MCF 10A (cell line): Measurements from ENCODE around the gene COL1A2. TPM values are rescaled to one million over a fixed set of nuclear protein-coding genes. Genes with fewer than 3 reads are reported as not detected.
A peak's percentile ranks its signal among the peaks of the same experiment; 100 is the strongest.

Source experiments
- BruUV-seq: library from RNA; stranded (reverse); fragments of 400-500 nt; replicated peaks from 2 replicates; lab custom pipeline; 2021; lab: Mats Ljungman, UMichigan
- CTCF ChIA-PET: fragments of 300-600 bp; sonication (Branson Sonifier 250); formaldehyde crosslinking; extraction: SDS; loops from one replicate; lab custom pipeline; 2021; ENCODE audit warnings: antibody characterized with exemption, inconsistent platforms; lab: Yijun Ruan, JAX
- POLR2A ChIA-PET: fragments of 300-600, 350-650 bp; sonication (Branson Sonifier 250); formaldehyde crosslinking; extraction: SDS; loops from one replicate; lab custom pipeline; 2020; ENCODE audit warnings: antibody characterized with exemption, inconsistent platforms; lab: Yijun Ruan, JAX
- DNase-seq: peaks from one replicate; pipeline ENCODE4 v3.0.0-alpha.2; 2018; ENCODE audit not compliant: unreplicated experiment
- H3K27ac Mint-ChIP-seq: one replicate; pipeline ENCODE4 v1.8.0; 2022; ENCODE audit warnings: mild to moderate bottlenecking, low read depth, mixed read lengths; ENCODE audit not compliant: unreplicated experiment
- H3K27me3 Mint-ChIP-seq: one replicate; pipeline ENCODE4 v1.8.0; 2022; ENCODE audit warnings: mixed read lengths; ENCODE audit not compliant: insufficient read depth, unreplicated experiment
- H3K36me3 Mint-ChIP-seq: one replicate; pipeline ENCODE4 v1.8.0; 2022; ENCODE audit warnings: mild to moderate bottlenecking, moderate library complexity, mixed read lengths; ENCODE audit not compliant: insufficient read depth, unreplicated experiment
- H3K4me1 Mint-ChIP-seq: one replicate; pipeline ENCODE4 v1.8.0; 2022; ENCODE audit warnings: mixed read lengths; ENCODE audit not compliant: insufficient read depth, unreplicated experiment
- H3K4me3 Mint-ChIP-seq: one replicate; pipeline ENCODE4 v1.8.0; 2022; ENCODE audit warnings: mild to moderate bottlenecking, moderate library complexity, mixed read lengths; ENCODE audit not compliant: unreplicated experiment
- H3K9me3 Mint-ChIP-seq: one replicate; pipeline ENCODE4 v1.8.0; 2022; ENCODE audit warnings: mixed read lengths; ENCODE audit not compliant: unreplicated experiment
- intact Hi-C: fragments of 100-400 bp; cut with micrococcal nuclease; formaldehyde crosslinking; loops from 2 replicates; pipeline ENCODE4 v1.14.1; 2022
- total RNA-seq: library from RNA; stranded (reverse); gene quantifications from 2 replicates; pipeline ENCODE4 v1.2.3, GENCODE V29; 2022
- TF ChIP-seq, protein P1 (sequence below): fragments of 200-600 bp; IDR thresholded peaks from one replicate; pipeline ENCODE4 v1.8.0; 2022; ENCODE audit warnings: antibody characterized with exemption, mild to moderate bottlenecking; ENCODE audit not compliant: unreplicated experiment

COL1A2 gene
- total RNA-seq, 1 experiment from 2014 or later: not detected

- TF ChIP-seq, protein P1, sequence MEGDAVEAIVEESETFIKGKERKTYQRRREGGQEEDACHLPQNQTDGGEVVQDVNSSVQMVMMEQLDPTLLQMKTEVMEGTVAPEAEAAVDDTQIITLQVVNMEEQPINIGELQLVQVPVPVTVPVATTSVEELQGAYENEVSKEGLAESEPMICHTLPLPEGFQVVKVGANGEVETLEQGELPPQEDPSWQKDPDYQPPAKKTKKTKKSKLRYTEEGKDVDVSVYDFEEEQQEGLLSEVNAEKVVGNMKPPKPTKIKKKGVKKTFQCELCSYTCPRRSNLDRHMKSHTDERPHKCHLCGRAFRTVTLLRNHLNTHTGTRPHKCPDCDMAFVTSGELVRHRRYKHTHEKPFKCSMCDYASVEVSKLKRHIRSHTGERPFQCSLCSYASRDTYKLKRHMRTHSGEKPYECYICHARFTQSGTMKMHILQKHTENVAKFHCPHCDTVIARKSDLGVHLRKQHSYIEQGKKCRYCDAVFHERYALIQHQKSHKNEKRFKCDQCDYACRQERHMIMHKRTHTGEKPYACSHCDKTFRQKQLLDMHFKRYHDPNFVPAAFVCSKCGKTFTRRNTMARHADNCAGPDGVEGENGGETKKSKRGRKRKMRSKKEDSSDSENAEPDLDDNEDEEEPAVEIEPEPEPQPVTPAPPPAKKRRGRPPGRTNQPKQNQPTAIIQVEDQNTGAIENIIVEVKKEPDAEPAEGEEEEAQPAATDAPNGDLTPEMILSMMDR: no peak
- no TSS peak for BruUV-seq
- Mint-ChIP-seq H3K27ac (no peak overlapping the region), H3K9me3 (no peaks in the 10 kb centered on the region), H3K36me3 (no peaks in the 10 kb centered on the region), H3K4me1 (peaks cover 22% of the 10 kb centered on the region), H3K4me3 (no peak overlapping the region), H3K27me3 (no peaks in the 10 kb centered on the region)
- POLR2A ChIA-PET: no interaction called here
- CTCF ChIA-PET: interaction anchor here (0.7 to 1.7 kb wide), 3 partner anchors 10 to 1786 kb away, joined by 3 to 4 read pairs (median 3); no protein-coding TSS in a partner anchor
- DNase-seq: no peak
- intact Hi-C loops: no loop called here
Observed at GRCh38 chr7:94364816-94365215, 29.9 kb upstream of the COL1A2 start.

GRCh38 chr7:94366163-94366562 is 28.5 kb upstream of the COL1A2 start:
- Mint-ChIP-seq H3K4me3 (no peak overlapping the region), H3K27me3 (no peaks in the 10 kb centered on the region), H3K36me3 (no peaks in the 10 kb centered on the region), H3K9me3 (no peaks in the 10 kb centered on the region), H3K4me1 (peaks cover 18% of the 10 kb centered on the region), H3K27ac (peak overlapping the region; percentile 73)
- BruUV-seq: no TSS peak
- TF ChIP-seq, protein P1: no peak
- ChIA-PET POLR2A (no interaction called here), CTCF (interaction anchor here (1.6 kb wide), 1 partner anchor 77 kb away, joined by 4 read pairs; no protein-coding TSS in a partner anchor)
- DNase-seq: no peak
- intact Hi-C loops: no loop called here

GRCh38 chr7:94366832-94367231 is 27.9 kb upstream of the COL1A2 start:
- Mint-ChIP-seq H3K36me3 (no peaks in the 10 kb centered on the region), H3K27me3 (no peaks in the 10 kb centered on the region), H3K27ac (peak overlapping the region; percentile 73), H3K9me3 (no peaks in the 10 kb centered on the region), H3K4me1 (peaks cover 17% of the 10 kb centered on the region), H3K4me3 (no peak overlapping the region)
- ChIA-PET POLR2A (no interaction called here), CTCF (interaction anchor here (0.6 to 1.6 kb wide), 2 partner anchors 78 to 118 kb away, joined by 3 to 4 read pairs; no protein-coding TSS in a partner anchor)
- TF ChIP-seq, protein P1: no peak
- intact Hi-C loops: no loop called here
- BruUV-seq: no TSS peak
- DNase-seq: no peak

- TF ChIP-seq, protein P1: no peak
- H3K9me3 Mint-ChIP-seq: no peaks in the 10 kb centered on the region
- peak; percentile 34 for DNase-seq
- no peaks in the 10 kb centered on the region for H3K36me3 Mint-ChIP-seq
- intact Hi-C loops: no loop called here
- H3K4me1 Mint-ChIP-seq: peaks cover 17% of the 10 kb centered on the region
- peak overlapping the region; percentile 34 for H3K4me3 Mint-ChIP-seq
- no peaks in the 10 kb centered on the region for H3K27me3 Mint-ChIP-seq
- POLR2A ChIA-PET: interaction anchor here (0.6 to 1.4 kb wide), 5 partner anchors 14 to 882 kb away, joined by 3 to 4 read pairs (median 3); no protein-coding TSS in a partner anchor
- CTCF ChIA-PET: interaction anchor here (0.7 to 2.8 kb wide), 6 partner anchors 10 to 206 kb away, joined by 3 to 15 read pairs (median 4); partner anchors contain the start of gene COL1A2
- TSS peak; percentile 99 for BruUV-seq
- peak overlapping the region; percentile 82 for H3K27ac Mint-ChIP-seq
Observed at GRCh38 chr7:94367949-94368348, 26.7 kb upstream of the COL1A2 start.
